Pancreas (tissue), 10 donors: ENCODE results near the gene CCL24. TPM values are rescaled to one million over a fixed set of nuclear protein-coding genes. Genes with fewer than 3 reads are reported as not detected.

Experiments used
- ATAC-seq, 4 donors: fragments of 200-7000 bp; cut with Tn5 transposase; one replicate each; pipeline versions ENCODE4 v1.8.0 to v1.9.1; 2020; ENCODE audit warnings: mild to moderate bottlenecking in 4 of 4, moderate library complexity in 4 of 4
- DNase-seq, 6 donors: peaks; one replicate each; pipeline ENCODE4 v3.0.0-alpha.2; 2020
- FAIRE-seq: peaks from 2 replicates; lab custom pipeline; 2012; peaks lifted over from hg19 to GRCh38; lab: Jason Lieb, UNC
- H3K27ac ChIP-seq, 4 donors: fragments of 200-600 bp; sonication (generic); 1 replicate in 3 of 4; 2 replicates in 1 of 4; pipeline versions ENCODE4 v1.5.0 to v1.8.0; 2020
- H3K27me3 ChIP-seq, 4 donors: fragments of 200-600 bp; one replicate each; pipeline ENCODE4 v1.8.0; 2021
- H3K36me3 ChIP-seq, 3 donors: fragments of 200-600 bp; sonication (generic) in 1 of 3; one replicate each; pipeline versions ENCODE4 v1.5.0 to v1.8.0; 2020 to 2021
- H3K4me1 ChIP-seq, 3 donors: fragments of 200-600 bp; one replicate each; pipeline ENCODE4 v1.8.0; 2021
- H3K4me3 ChIP-seq, 4 donors: fragments of 200-600 bp; sonication (generic) in 2 of 4; one replicate each; pipeline versions ENCODE4 v1.5.0 to v1.8.0; 2020 to 2021
- H3K9me3 ChIP-seq, 4 donors: fragments of 200-600 bp; one replicate each; pipeline ENCODE4 v1.8.0; 2021
- WGBS, 2 donors: extraction: QIAGEN DNeasy Blood & Tissue Kit; methylation state at CpG; one replicate each; pipeline ENCODE4 v1.1.7; 2013; 5-methylcytosine and 5-hydroxymethylcytosine counted together
- intact Hi-C, 3 donors: fragments of 100-400 bp; cut with DNase I; formaldehyde crosslinking; loops; one replicate each; pipeline versions ENCODE4 v1.11.1 to v1.14.2; 2022
- polyA plus RNA-seq, 2 donors: library from polyadenylated mRNA; stranded (reverse); fragments of 200-250 nt; gene quantifications; one replicate each; pipeline ENCODE4 v1.2.3, GENCODE V29; 2013
- total RNA-seq, 6 donors: library from RNA; stranded (reverse); fragmentation: NEBNext Ultra II Directional in 4 of 6; extraction: Animal tissue kit (Norgen Biotek cat#: 25700) in 4 of 6; gene quantifications; one replicate each; pipeline versions ENCODE4 v1.2.1 to v1.2.4, GENCODE V29; 2021 to 2023
- TF ChIP-seq, protein P1 (sequence below), 4 donors: fragments of 200-600 bp; sonication (generic) in 3 of 4; IDR thresholded peaks; one replicate each; pipeline versions ENCODE4 v1.5.0 to v1.8.0; 2021; ENCODE audit warnings: antibody characterized with exemption in 4 of 4
- donor health status: healthy with polysubstance abuse.
- donor health status: DM: no; HTN: no; CAD: no; lungs with moderate emphysema.
- donor health status: DM: no; HTN: no; CAD: no.
- donor health status: control.
- donor health status: control.
- donor health status: Bipolar disorder and iron deficiency.
- donor health status: DM: yes; HTN: yes; CAD: no.
- donor health status: DM: no; HTN: no; CAD: no.
- donor health status: DM: no; HTN: no; CAD: no.
- donor health status: DM: yes; HTN: yes; CAD: no.

CCL24 gene
- total and polyA plus RNA-seq, 8 donors, result 0.37 TPM; not detected in 7

DNA sequence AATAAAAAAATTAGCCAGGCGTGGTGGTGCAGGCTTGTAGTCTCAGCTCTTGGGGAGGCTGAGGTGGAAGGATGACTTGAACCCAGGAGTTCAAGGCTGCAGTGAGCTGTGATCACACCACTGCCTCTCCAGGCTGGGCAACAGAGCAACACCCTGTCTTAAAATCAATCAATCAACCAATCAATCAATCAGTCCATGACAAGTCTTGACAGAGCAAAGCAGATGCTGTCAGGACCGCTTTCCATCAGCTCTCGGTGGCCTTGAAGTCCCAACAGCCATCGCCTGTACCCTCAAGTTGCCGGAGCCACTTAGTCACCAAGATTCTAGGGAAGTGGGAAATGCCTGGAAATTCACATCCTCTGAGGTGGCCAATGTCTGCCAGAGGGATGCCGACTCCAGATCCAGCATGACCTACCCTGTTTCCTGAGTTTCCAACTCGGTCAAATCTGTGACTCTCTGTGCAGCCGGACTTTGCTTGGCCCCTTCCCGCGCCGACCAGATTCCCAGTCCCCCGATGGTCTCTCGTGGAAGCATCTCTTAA lies 871 bp upstream of the CCL24 start:
- FAIRE-seq, result no peak
- no peak overlapping the region for H3K4me3 ChIP-seq
- intact Hi-C loops, result no loop called here
- no peaks in the 10 kb centered on the region for H3K4me1 ChIP-seq
- DNase-seq, result no peak
- no peaks in the 10 kb centered on the region for H3K36me3 ChIP-seq
- no peaks in the 10 kb centered on the region for H3K27me3 ChIP-seq
- 69 to 74% methylated on average over 13 of the region's 13 CpGs for WGBS, 2 donors
- no peak for ATAC-seq
- no peak overlapping the region for H3K27ac ChIP-seq
- TF ChIP-seq, protein P1, sequence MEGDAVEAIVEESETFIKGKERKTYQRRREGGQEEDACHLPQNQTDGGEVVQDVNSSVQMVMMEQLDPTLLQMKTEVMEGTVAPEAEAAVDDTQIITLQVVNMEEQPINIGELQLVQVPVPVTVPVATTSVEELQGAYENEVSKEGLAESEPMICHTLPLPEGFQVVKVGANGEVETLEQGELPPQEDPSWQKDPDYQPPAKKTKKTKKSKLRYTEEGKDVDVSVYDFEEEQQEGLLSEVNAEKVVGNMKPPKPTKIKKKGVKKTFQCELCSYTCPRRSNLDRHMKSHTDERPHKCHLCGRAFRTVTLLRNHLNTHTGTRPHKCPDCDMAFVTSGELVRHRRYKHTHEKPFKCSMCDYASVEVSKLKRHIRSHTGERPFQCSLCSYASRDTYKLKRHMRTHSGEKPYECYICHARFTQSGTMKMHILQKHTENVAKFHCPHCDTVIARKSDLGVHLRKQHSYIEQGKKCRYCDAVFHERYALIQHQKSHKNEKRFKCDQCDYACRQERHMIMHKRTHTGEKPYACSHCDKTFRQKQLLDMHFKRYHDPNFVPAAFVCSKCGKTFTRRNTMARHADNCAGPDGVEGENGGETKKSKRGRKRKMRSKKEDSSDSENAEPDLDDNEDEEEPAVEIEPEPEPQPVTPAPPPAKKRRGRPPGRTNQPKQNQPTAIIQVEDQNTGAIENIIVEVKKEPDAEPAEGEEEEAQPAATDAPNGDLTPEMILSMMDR (IDR thresholded peaks at IDR 0.05), result no peak
- H3K9me3 ChIP-seq, result no peaks in the 10 kb centered on the region

DNA sequence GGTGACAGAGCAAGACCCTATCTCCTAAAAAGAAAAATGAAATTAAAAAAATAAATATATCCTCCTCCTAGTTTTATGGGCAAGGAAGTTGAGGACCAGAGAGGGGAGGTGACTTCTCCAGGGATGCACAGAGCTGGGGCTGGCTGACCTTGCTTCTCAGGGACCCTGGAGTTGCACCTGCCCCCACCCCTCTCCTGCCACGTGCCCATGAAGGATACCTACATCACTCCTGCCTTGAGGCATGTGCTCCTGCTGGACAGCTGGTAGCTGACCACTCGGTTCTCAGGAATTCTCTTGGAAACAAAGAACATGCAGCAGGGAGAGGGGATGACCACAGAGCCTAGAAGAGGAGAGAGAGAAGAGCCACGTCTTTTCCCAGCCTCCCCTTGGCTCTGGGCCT lies 522 bp downstream of the CCL24 start:
- FAIRE-seq, result no peak
- no peak for ATAC-seq
- no peaks in the 10 kb centered on the region for H3K9me3 ChIP-seq
- no peaks in the 10 kb centered on the region for H3K4me1 ChIP-seq
- intact Hi-C loops, result no loop called here
- TF ChIP-seq, protein P1 (IDR thresholded peaks at IDR 0.05), result no peak
- H3K27ac ChIP-seq, result no peak overlapping the region
- no peaks in the 10 kb centered on the region for H3K36me3 ChIP-seq
- DNase-seq, result no peak
- H3K4me3 ChIP-seq, result no peak overlapping the region
- 52 to 57% methylated on average over 3 of the region's 3 CpGs for WGBS, 2 donors
- H3K27me3 ChIP-seq, result no peaks in the 10 kb centered on the region

DNA sequence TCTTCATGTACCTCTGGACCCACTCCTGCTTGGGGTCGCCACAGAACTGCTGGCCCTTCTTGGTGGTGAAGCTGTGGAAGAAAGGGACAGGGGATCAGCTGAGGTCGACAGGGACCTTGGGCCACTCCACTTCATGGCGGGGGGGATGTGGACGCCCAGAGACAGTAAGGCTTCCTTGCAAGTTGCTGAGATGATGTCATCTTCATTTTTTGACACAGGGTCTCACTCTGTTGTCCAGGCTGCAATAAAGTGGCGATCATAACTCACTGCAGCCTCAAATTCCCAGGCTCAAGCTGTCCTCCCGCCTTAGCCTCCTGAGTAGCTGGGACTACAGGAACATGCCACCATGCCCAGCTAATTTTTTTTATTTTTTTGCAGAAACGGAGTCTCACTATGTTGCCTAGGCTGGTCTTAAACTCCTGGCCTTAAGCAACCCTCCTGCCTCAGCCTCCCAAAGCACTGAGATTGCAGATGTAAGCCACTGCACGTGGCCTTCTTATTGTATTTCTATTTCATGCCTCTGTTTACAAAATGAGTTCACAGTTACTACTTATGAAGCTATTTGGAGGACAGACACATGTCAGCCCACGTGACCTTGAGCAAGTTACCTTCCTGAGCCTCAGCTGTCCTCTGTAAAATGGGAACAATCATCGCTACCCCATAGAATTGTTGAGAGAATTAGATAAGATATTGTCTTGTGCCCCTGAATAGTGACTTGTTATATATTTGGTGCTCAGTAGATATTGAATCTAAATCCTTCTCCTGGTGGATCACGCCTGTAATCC lies 1.5 kb downstream of the CCL24 start:
- no peaks in the 10 kb centered on the region for H3K9me3 ChIP-seq
- FAIRE-seq (no peak), ATAC-seq (no peak), DNase-seq (no peak)
- no peaks in the 10 kb centered on the region for H3K27me3 ChIP-seq
- WGBS, 2 donors, result 85 to 86% methylated on average over 11 of the region's 11 CpGs
- no peak overlapping the region for H3K27ac ChIP-seq
- intact Hi-C loops, result no loop called here
- no peak overlapping the region for H3K4me3 ChIP-seq
- TF ChIP-seq, protein P1 (IDR thresholded peaks at IDR 0.05), result no peak
- no peaks in the 10 kb centered on the region for H3K4me1 ChIP-seq
- H3K36me3 ChIP-seq, result no peaks in the 10 kb centered on the region

GRCh38 chr7:75809396-75809795 lies 4.2 kb downstream of the CCL24 start:
- FAIRE-seq, result no peak

More at GRCh38 chr7:75809396-75809795, 4.2 kb downstream of the CCL24 start:
- Histone ChIP-seq H3K27ac (no peak overlapping the region), H3K4me1 (no peaks in the 10 kb centered on the region), H3K36me3 (no peaks in the 10 kb centered on the region), H3K4me3 (no peak overlapping the region), H3K27me3 (no peaks in the 10 kb centered on the region), H3K9me3 (no peaks in the 10 kb centered on the region)
- TF ChIP-seq, protein P1 (IDR thresholded peaks at IDR 0.05), result no peak
- no peak for DNase-seq
- intact Hi-C loops, result no loop called here
- ATAC-seq, result no peak
- 56 to 59% methylated on average over 6 of the region's 6 CpGs for WGBS, 2 donors
